ENCODE data around the gene KCNQ1. TPM values are rescaled to one million over a fixed set of nuclear protein-coding genes. Genes with fewer than 3 reads are reported as not detected.

Gene KCNQ1
- total and polyA plus RNA-seq, 2 donors (not counting 3 experiments of a cell fraction or from before 2014, with no cell fraction given): 0.07 to 0.09 TPM

- ChIA-PET POLR2A (no interaction called here), CTCF (no interaction called here)
- Histone ChIP-seq H3K9ac (replicated peaks; ENCODE audit: extremely low read depth, insufficient read depth, low read length) (no peak overlapping the region), H3K9me1 (replicated peaks; ENCODE audit: control insufficient read depth, extremely low read depth, insufficient read depth, low read length) (no peaks in the 10 kb centered on the region), H3K4me3 (replicated peaks in 1 of 3; ENCODE audit: insufficient read depth in 1 of 3, low read depth in 1 of 3, low read length in 3 of 3) (no peak overlapping the region), H3K4me2 (ENCODE audit: insufficient read depth, low read length) (no peak overlapping the region), H4K20me1 (replicated peaks; ENCODE audit: control insufficient read depth, extremely low read depth, insufficient read depth, low read length) (no peaks in the 10 kb centered on the region), H3K79me2 (ENCODE audit: control insufficient read depth, insufficient read depth, low read length) (no peaks in the 10 kb centered on the region), H3K27me3 (ENCODE audit: control insufficient read depth in 2 of 2, insufficient read depth in 2 of 2, low read length in 2 of 2) (peaks cover 0 to 4% of the 10 kb centered on the region in 2 experiments), H3K9me3 (replicated peaks; ENCODE audit: control insufficient read depth, insufficient read depth, low read length) (no peaks in the 10 kb centered on the region), H3K27ac (ENCODE audit: insufficient read depth, low read depth, low read length) (no peak overlapping the region), H2AFZ (ENCODE audit: low read depth, low read length) (no peak overlapping the region), H3K36me3 (ENCODE audit: control insufficient read depth in 2 of 2, extremely low read depth in 1 of 2, insufficient read depth in 2 of 2, low read length in 2 of 2) (no peaks in the 10 kb centered on the region), H3K4me1 (ENCODE audit: control insufficient read depth, extremely low read depth, insufficient read depth, low read length) (no peaks in the 10 kb centered on the region)
- intact Hi-C loops (cut with micrococcal nuclease) (no loop called here), dilution Hi-C loops (cut with MboI; ENCODE audit: extremely low pct_ligation_motif_present, low sequenced_read_pairs) (no loop called here)
- FAIRE-seq (no peak), DNase-seq (ENCODE audit: low read depth, low spot score) (no peak)
- BruUV-seq (replicated peaks): no TSS peak
- TF ChIP-seq POLR2AphosphoS5 (IDR thresholded peaks at IDR 0.05; ENCODE audit: insufficient read depth, low read depth, low read length): no peak
- TF ChIP-seq POLR2A (IDR thresholded peaks at IDR 0.05; ENCODE audit: low read depth, low read length): no peak
- no peak for TF ChIP-seq EZH2 (IDR thresholded peaks at IDR 0.05; ENCODE audit: borderline replicate concordance, low read depth, low read length, severe bottlenecking)
- no peak for TF ChIP-seq FOS (IDR thresholded peaks at IDR 0.05; ENCODE audit: borderline replicate concordance, insufficient read depth, low read length)
Observed at GRCh38 chr11:2557381-2557780, 112.6 kb downstream of the KCNQ1 start.

GRCh38 chr11:2558397-2558796 lies 113.6 kb downstream of the KCNQ1 start:
- BruUV-seq (replicated peaks): no TSS peak
- POLR2A ChIA-PET: no interaction called here
- no peaks in the 10 kb centered on the region for H3K9me3 ChIP-seq (replicated peaks; ENCODE audit: control insufficient read depth, insufficient read depth, low read length)
- no peak overlapping the region for H3K27ac ChIP-seq (ENCODE audit: insufficient read depth, low read depth, low read length)
- peaks cover 0 to 4% of the 10 kb centered on the region in 2 experiments for H3K27me3 ChIP-seq (ENCODE audit: control insufficient read depth in 2 of 2, insufficient read depth in 2 of 2, low read length in 2 of 2)
- CTCF ChIA-PET: no interaction called here
- H3K9me1 ChIP-seq (replicated peaks; ENCODE audit: control insufficient read depth, extremely low read depth, insufficient read depth, low read length): no peaks in the 10 kb centered on the region
- DNase-seq (ENCODE audit: low read depth, low spot score) (no peak), FAIRE-seq (no peak)
- H3K4me2 ChIP-seq (ENCODE audit: insufficient read depth, low read length): no peak overlapping the region
- intact Hi-C loops (cut with micrococcal nuclease): no loop called here
- no peaks in the 10 kb centered on the region for H3K4me1 ChIP-seq (ENCODE audit: control insufficient read depth, extremely low read depth, insufficient read depth, low read length)
- H3K4me3 ChIP-seq (replicated peaks in 1 of 3; ENCODE audit: insufficient read depth in 1 of 3, low read depth in 1 of 3, low read length in 3 of 3): no peak overlapping the region
- no peaks in the 10 kb centered on the region for H4K20me1 ChIP-seq (replicated peaks; ENCODE audit: control insufficient read depth, extremely low read depth, insufficient read depth, low read length)
- TF ChIP-seq CTCF (IDR thresholded peaks at IDR 0.05; ENCODE audit: extremely low read depth in 1 of 2, insufficient read depth in 1 of 2, low read depth in 1 of 2, low read length in 2 of 2): no peak
- no peak for TF ChIP-seq MYC (IDR thresholded peaks at IDR 0.05; ENCODE audit: low read depth, low read length)
- no peak for TF ChIP-seq POLR2AphosphoS5 (IDR thresholded peaks at IDR 0.05; ENCODE audit: insufficient read depth, low read depth, low read length)
- no peak for TF ChIP-seq EZH2 (IDR thresholded peaks at IDR 0.05; ENCODE audit: borderline replicate concordance, low read depth, low read length, severe bottlenecking)
- TF ChIP-seq FOS (IDR thresholded peaks at IDR 0.05; ENCODE audit: borderline replicate concordance, insufficient read depth, low read length): no peak
- H3K79me2 ChIP-seq (ENCODE audit: control insufficient read depth, insufficient read depth, low read length): no peaks in the 10 kb centered on the region
- H3K36me3 ChIP-seq (ENCODE audit: control insufficient read depth in 2 of 2, extremely low read depth in 1 of 2, insufficient read depth in 2 of 2, low read length in 2 of 2): no peaks in the 10 kb centered on the region
- no peak overlapping the region for H2AFZ ChIP-seq (ENCODE audit: low read depth, low read length)
- H3K9ac ChIP-seq (replicated peaks; ENCODE audit: extremely low read depth, insufficient read depth, low read length): no peak overlapping the region
- dilution Hi-C loops (cut with MboI; ENCODE audit: extremely low pct_ligation_motif_present, low sequenced_read_pairs): no loop called here
